C4-2B (cell line): ENCODE results near the gene MON1A.

Experiments
- CTCF ChIP-seq: fragments of 450-650 bp; conservative IDR thresholded peaks from 2 replicates; pipeline ENCODE4 v1.5.1; 2017; ENCODE audit warnings: mild to moderate bottlenecking
- ZFX ChIP-seq: fragments of 450-650 bp; IDR thresholded peaks from 2 replicates; pipeline ENCODE4 v1.6.1; 2017

GRCh38 chr3:49906073-49906743, 23.4 kb downstream of the MON1A start:
- no peak; the same call in 1 of the 2 replicates for TF ChIP-seq CTCF
- TF ChIP-seq ZFX: no peak
